OCI-LY1 (cell line): Measurements from ENCODE around the gene TOMM6.

Source experiments
- H2AFZ ChIP-seq: fragments of 200-600 bp; sonication (generic), shearing (Covaris generic); 2 replicates; pipeline ENCODE4 v1.6.0; 2014; ENCODE audit warnings: antibody characterized with exemption, mild to moderate bottlenecking, low read length
- H3F3A ChIP-seq: fragments of 200-600 bp; sonication (generic), shearing (Covaris generic); 2 replicates; pipeline ENCODE4 v1.6.0; 2014; ENCODE audit warnings: mild to moderate bottlenecking, antibody characterized with exemption, low read length, moderate library complexity; ENCODE audit not compliant: insufficient read depth
- H3K27ac ChIP-seq: fragments of 200-600 bp; sonication (generic); 2 replicates; pipeline ENCODE4 v1.5.1; 2014; ENCODE audit warnings: low read length, mixed run types, mild to moderate bottlenecking, low read depth; ENCODE audit not compliant: poor library complexity, severe bottlenecking
- H3K27me3 ChIP-seq: fragments of 200-600 bp; sonication (generic); 2 replicates; pipeline ENCODE4 v1.6.0; 2014; ENCODE audit warnings: antibody characterized with exemption, mild to moderate bottlenecking, low read length, moderate library complexity; ENCODE audit not compliant: insufficient read depth
- H3K36me3 ChIP-seq: fragments of 200-600 bp; sonication (generic); 2 replicates; pipeline ENCODE4 v1.6.1; 2014; ENCODE audit warnings: mild to moderate bottlenecking, antibody characterized with exemption, low read length, moderate library complexity, mixed read lengths; ENCODE audit not compliant: insufficient read depth
- H3K4me1 ChIP-seq: fragments of 200-600 bp; sonication (generic); 2 replicates; pipeline ENCODE4 v1.5.1; 2014; ENCODE audit warnings: mild to moderate bottlenecking, low read length, moderate library complexity; ENCODE audit not compliant: insufficient read depth, severe bottlenecking
- H3K4me2 ChIP-seq: fragments of 200-600 bp; sonication (generic), shearing (Covaris generic); 2 replicates; pipeline ENCODE4 v1.6.1; 2014; ENCODE audit warnings: low read length
- H3K4me3 ChIP-seq: fragments of 200-600 bp; sonication (generic); 2 replicates; pipeline ENCODE4 v1.5.1; 2014; ENCODE audit warnings: low read length, low read depth, mild to moderate bottlenecking, mixed read lengths; ENCODE audit not compliant: poor library complexity, severe bottlenecking
- H3K79me2 ChIP-seq: fragments of 200-600 bp; shearing (Covaris generic); 2 replicates; pipeline ENCODE4 v1.6.1; 2016; ENCODE audit warnings: mixed run types, low read length, mixed read lengths; ENCODE audit not compliant: insufficient read depth
- H3K9ac ChIP-seq: fragments of 200-600 bp; sonication (generic), shearing (Covaris generic); 2 replicates; pipeline ENCODE4 v1.6.1; 2014; ENCODE audit warnings: mild to moderate bottlenecking, low read length, mixed read lengths
- H3K9me2 ChIP-seq: fragments of 200-600 bp; sonication (generic), shearing (Covaris generic); 2 replicates; pipeline ENCODE4 v1.6.1; 2014; ENCODE audit warnings: low read depth, mild to moderate bottlenecking, low read length, mixed read lengths
- H3K9me3 ChIP-seq: fragments of 200-600 bp; shearing (Covaris generic); 2 replicates; pipeline ENCODE4 v1.6.1; 2014; ENCODE audit warnings: low read length, mixed read lengths
- H4K20me1 ChIP-seq: fragments of 200-600 bp; sonication (generic), shearing (Covaris generic); 2 replicates; pipeline ENCODE4 v1.6.0; 2016; ENCODE audit warnings: mild to moderate bottlenecking, low read length; ENCODE audit not compliant: insufficient read depth
- CTCF ChIP-seq: fragments of 200-600 bp; sonication (generic), shearing (Covaris generic); IDR thresholded peaks from 2 replicates; pipeline ENCODE4 v1.5.1; 2017; ENCODE audit warnings: mild to moderate bottlenecking, antibody characterized with exemption, low read length, moderate library complexity, mixed read lengths
- EZH2 ChIP-seq: fragments of 200-600 bp; sonication (generic), shearing (Covaris generic); IDR thresholded peaks from 2 replicates; pipeline ENCODE4 v1.8.0; 2017; ENCODE audit warnings: borderline replicate concordance, mixed run types, mild to moderate bottlenecking, antibody characterized with exemption, low read length, moderate library complexity, mixed read lengths

The TOMM6 gene

GRCh38 chr6:41756354-41756753 lies 31.1 kb upstream of the TOMM6 start:
- Histone ChIP-seq H3K4me1 (no peaks in the 10 kb centered on the region), H3K9me2 (no peaks in the 10 kb centered on the region), H3K4me2 (no peak overlapping the region), H3K27me3 (peaks cover 4% of the 10 kb centered on the region; the same call in 1 of the 2 replicates), H3K79me2 (no peaks in the 10 kb centered on the region), H4K20me1 (no peaks in the 10 kb centered on the region), H3K9me3 (no peaks in the 10 kb centered on the region), H3F3A (no peaks in the 10 kb centered on the region), H3K4me3 (no peak overlapping the region), H3K36me3 (no peaks in the 10 kb centered on the region), H3K9ac (no peak overlapping the region), H3K27ac (no peak overlapping the region), H2AFZ (no peak overlapping the region)
- TF ChIP-seq CTCF (no peak), EZH2 (no peak)

- no peak for TF ChIP-seq EZH2
- no peak for TF ChIP-seq CTCF
- Histone ChIP-seq H3K27me3 (peaks cover 4% of the 10 kb centered on the region; the same call in 1 of the 2 replicates), H4K20me1 (no peaks in the 10 kb centered on the region), H3K9me3 (no peaks in the 10 kb centered on the region), H3K79me2 (no peaks in the 10 kb centered on the region), H3K9me2 (no peaks in the 10 kb centered on the region), H2AFZ (no peak overlapping the region), H3K36me3 (no peaks in the 10 kb centered on the region), H3K9ac (no peak overlapping the region), H3F3A (no peaks in the 10 kb centered on the region), H3K4me2 (no peak overlapping the region), H3K4me1 (no peaks in the 10 kb centered on the region), H3K27ac (no peak overlapping the region), H3K4me3 (no peak overlapping the region)
These were observed 30.2 kb upstream of the TOMM6 start for GRCh38 chr6:41757271-41757670.

- Histone ChIP-seq H3F3A (no peaks in the 10 kb centered on the region), H3K27me3 (peaks cover 4% of the 10 kb centered on the region; the same call in 1 of the 2 replicates), H3K4me3 (no peak overlapping the region), H3K9me3 (no peaks in the 10 kb centered on the region), H4K20me1 (no peaks in the 10 kb centered on the region), H3K9me2 (no peaks in the 10 kb centered on the region), H3K36me3 (no peaks in the 10 kb centered on the region), H3K27ac (no peak overlapping the region), H2AFZ (no peak overlapping the region), H3K4me2 (no peak overlapping the region), H3K9ac (no peak overlapping the region), H3K4me1 (no peaks in the 10 kb centered on the region), H3K79me2 (no peaks in the 10 kb centered on the region)
- TF ChIP-seq EZH2 (no peak), CTCF (no peak)
These were observed 29.4 kb upstream of the TOMM6 start for GRCh38 chr6:41757931-41758640.
